Activated CD8-positive, alpha-beta memory T cell treated with anti-CD3 and anti-CD28 coated beads for 36 hours (primary cell): ENCODE measurements around the gene RPS16. TPM values are rescaled to one million over a fixed set of nuclear protein-coding genes. Genes with fewer than 3 reads are reported as not detected.

Source experiments
- CTCF ChIA-PET: fragments of 350-600 bp; sonication (Branson Sonifier 250); formaldehyde crosslinking; loops from one replicate; lab custom pipeline; 2021; ENCODE audit warnings: antibody characterized with exemption; lab: Charles Lee
- POLR2A ChIA-PET: fragments of 350-600 bp; sonication (Branson Sonifier 250); formaldehyde crosslinking; loops from one replicate; lab custom pipeline; 2021; ENCODE audit warnings: antibody characterized with exemption; lab: Charles Lee
- total RNA-seq, 2 experiments: library from RNA; stranded (reverse); gene quantifications; one replicate each; pipeline ENCODE4 v1.2.3, GENCODE V29; 2021

The RPS16 gene
- total RNA-seq, 2 experiments from 2014 or later: 2,748 to 2,778 TPM

GRCh38 chr19:39430675-39431593 is 4.8 kb downstream of the RPS16 start:
- POLR2A ChIA-PET: interaction anchor here (0.5 to 5.9 kb wide), 9 partner anchors 12 to 1921 kb away, joined by 3 to 110 read pairs (median 4); partner anchors contain the start of genes MED29, PAF1, PLEKHG2 and SUPT5H
- CTCF ChIA-PET: interaction anchor here (0.9 to 1.7 kb wide), 4 partner anchors 19 to 242 kb away, joined by 3 to 6 read pairs (median 3); partner anchors contain the start of gene PLEKHG2

DNA sequence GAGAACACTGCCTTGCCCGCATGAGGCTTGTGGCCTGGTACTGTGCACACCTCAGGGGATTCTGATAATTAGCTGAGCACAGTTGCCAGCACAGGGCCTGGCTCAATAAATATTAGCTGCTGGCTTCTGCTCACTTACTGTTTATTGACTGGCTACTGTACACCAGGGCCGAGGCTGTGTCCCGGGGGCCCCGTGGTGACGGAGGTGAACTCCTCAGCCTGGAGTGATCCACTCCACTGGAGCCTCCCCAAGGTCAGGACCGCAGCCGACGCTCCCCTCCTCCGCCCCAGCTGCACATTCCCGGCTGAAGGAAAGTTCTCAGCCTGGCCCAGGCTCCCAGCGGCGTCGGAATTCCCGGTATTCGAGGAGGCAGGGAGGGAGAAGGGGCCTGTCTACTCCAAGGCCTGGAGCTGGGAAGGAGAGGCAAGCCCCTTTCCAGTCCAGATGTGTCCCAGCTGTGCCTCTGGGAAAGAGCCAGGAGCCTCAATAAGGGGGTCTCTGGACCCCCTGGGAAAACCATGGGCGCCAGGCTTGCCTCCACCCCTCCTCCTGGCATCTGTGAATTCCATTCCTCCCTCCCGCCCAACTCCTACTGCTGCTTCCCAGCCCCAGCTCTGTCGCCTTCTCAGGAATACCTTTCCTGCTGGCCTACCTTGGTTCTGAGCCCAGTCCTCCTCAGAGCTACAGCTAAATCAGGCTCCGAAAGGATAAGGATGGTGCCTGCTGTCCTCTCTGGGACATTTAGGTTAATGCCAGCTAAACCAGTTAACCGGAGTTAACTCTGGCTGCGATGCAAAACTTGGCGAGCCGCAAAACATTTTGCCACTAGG is 7.3 kb downstream of the RPS16 start:
- CTCF ChIA-PET: interaction anchor here (0.8 to 1.3 kb wide), 2 partner anchors 12 to 16 kb away, joined by 4 read pairs; partner anchors contain the start of gene PLEKHG2
- POLR2A ChIA-PET: no interaction called here

GRCh38 chr19:39427707-39428106 is 8.0 kb downstream of the RPS16 start:
- CTCF ChIA-PET: interaction anchor here (0.6 to 1.4 kb wide), 2 partner anchors 15 to 162 kb away, joined by 3 read pairs; partner anchors contain the start of gene PLEKHG2
- POLR2A ChIA-PET: no interaction called here

DNA sequence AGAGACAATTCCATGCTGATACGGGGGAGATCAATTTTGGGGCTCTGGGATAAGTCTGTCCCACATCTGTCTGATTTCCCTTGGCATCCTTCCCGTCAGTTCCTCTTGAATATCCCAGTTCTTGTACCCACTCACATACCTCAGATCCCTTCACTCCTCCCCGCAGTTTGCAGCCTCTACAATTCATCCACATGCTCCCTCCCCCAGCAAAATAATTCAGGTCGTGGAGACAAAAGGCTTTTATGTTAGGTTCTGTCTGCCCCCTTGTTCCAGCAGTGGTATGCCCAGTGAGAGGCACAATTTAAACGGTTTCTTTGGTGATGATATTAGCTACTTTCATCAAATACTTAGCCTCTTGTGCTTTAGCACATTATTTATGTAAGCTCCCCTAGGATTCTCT is 9.6 kb downstream of the RPS16 start:
- ChIA-PET POLR2A (no interaction called here), CTCF (interaction anchor here (1.4 kb wide), 1 partner anchor 14 kb away, joined by 3 read pairs; the partner anchor contains the start of gene PLEKHG2)

- POLR2A ChIA-PET: no interaction called here
- CTCF ChIA-PET: no interaction called here
Observed at GRCh38 chr19:39425744-39426143, 10.0 kb downstream of the RPS16 start.

DNA sequence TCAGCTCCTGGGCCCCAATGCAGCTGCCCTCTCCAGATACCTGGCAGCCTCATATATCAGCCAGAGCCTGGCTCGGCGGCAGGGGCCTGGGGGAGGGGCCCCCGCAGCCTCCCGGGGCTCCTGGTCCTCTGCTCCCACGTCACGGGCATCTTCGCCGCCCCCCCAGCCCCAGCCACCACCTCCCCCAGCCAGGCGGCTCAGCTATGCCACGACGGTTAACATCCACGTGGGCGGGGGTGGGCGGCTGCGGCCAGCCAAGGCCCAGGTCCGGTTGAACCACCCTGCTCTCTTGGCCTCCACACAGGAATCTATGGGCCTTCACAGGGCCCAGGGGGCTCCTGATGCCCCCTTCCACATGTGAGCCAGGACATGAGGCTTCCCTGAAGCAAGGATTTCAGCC is 10.8 kb downstream of the RPS16 start:
- ChIA-PET POLR2A (interaction anchor here (0.6 kb wide), 1 partner anchor 93 kb away, joined by 5 read pairs; no protein-coding TSS in a partner anchor), CTCF (no interaction called here)

- ChIA-PET POLR2A (interaction anchor here (1.0 kb wide), 1 partner anchor 13 kb away, joined by 3 read pairs; the partner anchor contains the start of gene RPS16), CTCF (interaction anchor here (0.6 to 1.5 kb wide), 3 partner anchors 9 to 128 kb away, joined by 3 to 4 read pairs (median 3); no protein-coding TSS in a partner anchor)
Observed at GRCh38 chr19:39423258-39424086, 12.3 kb downstream of the RPS16 start.

DNA sequence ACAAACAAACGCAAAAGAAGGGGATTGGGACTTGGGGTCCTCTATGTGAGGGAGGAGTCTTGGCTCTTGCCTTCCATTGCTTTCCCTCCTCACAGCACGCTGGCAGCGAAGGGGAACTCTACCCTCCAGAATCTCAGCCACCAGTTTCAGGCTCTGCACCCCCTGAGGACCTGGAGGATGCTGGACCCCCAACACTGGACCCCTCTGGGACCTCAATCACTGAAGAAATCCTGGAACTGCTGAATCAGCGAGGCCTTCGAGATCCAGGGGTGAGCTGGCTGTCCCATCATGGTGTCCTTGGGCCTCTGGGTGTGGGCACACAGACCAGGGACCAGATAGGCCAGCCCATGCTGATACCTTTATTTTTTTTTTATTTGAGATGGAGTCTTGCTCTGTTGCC is 13.7 kb downstream of the RPS16 start:
- CTCF ChIA-PET: interaction anchor here (0.9 to 1.6 kb wide), 3 partner anchors 14 to 52 kb away, joined by 3 to 5 read pairs (median 3); partner anchors contain the start of gene RPS16

GRCh38 chr19:39420769-39421168 is 15.0 kb downstream of the RPS16 start:
- ChIA-PET POLR2A (no interaction called here), CTCF (interaction anchor here (1.6 kb wide), 1 partner anchor 23 kb away, joined by 5 read pairs; no protein-coding TSS in a partner anchor)

More for the DNA sequence above, 13.7 kb downstream of the RPS16 start:
- POLR2A ChIA-PET: interaction anchor here (0.7 to 0.8 kb wide), 2 partner anchors 15 to 1158 kb away, joined by 3 to 4 read pairs; partner anchors contain the start of gene ZFP36

DNA sequence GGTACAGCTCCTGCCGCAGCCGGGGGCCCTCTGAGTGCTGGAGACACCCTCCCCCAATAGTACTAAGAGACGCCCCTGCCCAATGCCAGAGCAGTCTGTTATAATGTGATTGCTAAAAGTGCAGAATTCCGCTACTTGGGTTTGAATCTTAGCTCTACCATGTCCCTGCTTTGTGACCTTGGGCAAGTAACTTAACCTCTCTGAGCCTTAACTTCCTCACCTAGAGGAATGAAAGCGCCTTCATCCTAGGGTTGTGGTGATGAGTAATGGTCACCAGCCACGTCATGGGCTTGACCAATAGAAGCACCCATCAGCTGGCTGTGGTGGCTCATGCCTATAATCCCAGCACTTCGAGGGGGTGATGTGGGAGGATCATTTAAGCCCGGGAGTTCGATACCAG is 16.7 kb downstream of the RPS16 start:
- CTCF ChIA-PET: interaction anchor here (0.7 kb wide), 1 partner anchor 216 kb away, joined by 3 read pairs; no protein-coding TSS in a partner anchor
- POLR2A ChIA-PET: interaction anchor here (0.6 to 0.9 kb wide), 2 partner anchors 11 to 13 kb away, joined by 3 to 4 read pairs; no protein-coding TSS in a partner anchor

DNA sequence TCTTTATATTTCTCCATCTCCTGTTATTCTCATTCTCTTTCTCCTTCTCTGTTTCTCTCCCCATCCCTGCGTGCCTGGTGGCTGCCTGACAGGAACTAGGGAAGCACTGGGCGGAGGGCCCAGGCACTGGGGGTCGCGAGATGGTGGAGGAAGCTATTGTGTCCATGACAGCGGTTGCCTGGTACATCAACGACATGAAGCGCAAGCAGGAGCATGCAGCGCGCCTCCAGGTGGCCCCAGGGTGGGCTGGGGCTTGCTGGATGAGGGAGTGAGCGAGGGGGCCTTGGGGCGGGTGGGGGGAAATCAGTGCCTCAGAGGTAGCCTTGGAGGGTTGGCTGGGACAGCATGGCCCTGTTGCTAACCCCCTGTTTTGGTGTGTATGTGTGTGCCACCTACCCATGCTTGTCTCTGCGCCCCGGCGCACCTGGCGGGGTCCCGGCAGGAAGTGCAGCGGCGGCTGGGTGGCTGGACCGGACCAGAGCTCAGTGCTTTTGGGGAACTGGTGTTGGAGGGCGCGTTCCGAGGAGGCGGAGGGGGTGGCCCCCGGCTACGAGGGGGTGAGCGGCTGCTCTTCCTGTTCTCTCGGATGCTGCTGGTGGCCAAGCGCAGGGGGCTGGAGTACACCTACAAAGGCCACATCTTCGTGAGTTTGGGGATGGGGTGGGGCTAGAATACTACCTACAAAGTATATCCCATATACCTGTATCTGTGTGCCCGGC is 18.1 kb downstream of the RPS16 start:
- POLR2A ChIA-PET: no interaction called here
- CTCF ChIA-PET: interaction anchor here (1.3 kb wide), 1 partner anchor 115 kb away, joined by 4 read pairs; the partner anchor contains the start of gene EID2B

GRCh38 chr19:39416152-39417120 is 19.3 kb downstream of the RPS16 start:
- ChIA-PET POLR2A (interaction anchor here (0.6 to 0.9 kb wide), 2 partner anchors 14 to 19 kb away, joined by 3 read pairs; partner anchors contain the start of gene RPS16), CTCF (interaction anchor here (0.6 to 1.3 kb wide), 4 partner anchors 13 to 116 kb away, joined by 3 to 4 read pairs (median 4); partner anchors contain the start of gene EID2B)

DNA sequence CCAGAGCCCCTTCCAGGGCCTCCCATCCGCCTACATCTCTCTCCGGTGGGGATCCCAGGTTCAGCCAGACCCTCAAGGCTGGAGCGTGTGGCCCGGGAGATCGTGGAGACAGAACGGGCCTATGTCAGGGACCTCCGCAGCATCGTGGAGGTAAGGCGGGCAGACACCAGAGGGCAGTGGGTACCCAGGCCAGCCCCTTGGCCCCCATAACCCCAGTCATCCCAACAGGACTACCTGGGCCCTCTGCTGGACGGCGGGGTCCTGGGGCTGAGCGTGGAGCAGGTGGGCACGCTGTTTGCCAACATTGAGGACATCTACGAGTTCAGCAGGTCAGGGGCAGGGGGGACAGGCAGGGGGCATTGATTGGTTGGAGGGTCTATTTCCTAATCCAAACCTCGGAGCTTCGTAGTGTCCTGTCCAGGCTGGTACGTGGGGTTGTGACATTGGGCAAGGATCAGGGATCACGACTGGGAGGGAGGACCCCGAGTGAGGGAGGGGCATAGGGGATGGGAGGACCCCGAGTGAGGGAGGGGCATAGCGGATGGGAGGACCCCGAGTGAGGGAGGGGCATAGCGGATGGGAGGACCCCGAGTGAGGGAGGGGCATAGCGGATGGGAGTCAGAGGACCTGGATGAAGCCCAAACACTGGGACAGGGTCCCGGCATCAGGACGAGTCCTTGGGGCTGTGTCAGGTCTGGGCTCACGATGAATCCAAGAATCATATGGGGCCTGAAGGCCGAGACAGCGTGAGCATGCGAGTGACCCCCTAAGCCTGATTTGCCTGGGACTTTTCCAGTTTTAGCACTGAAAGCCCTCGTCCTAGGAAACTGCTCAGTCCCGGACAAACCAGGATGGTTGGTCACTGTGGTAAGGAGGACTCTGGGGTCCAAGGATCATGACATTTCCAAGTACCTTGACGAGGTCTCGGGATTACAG is 20.4 kb downstream of the RPS16 start:
- POLR2A ChIA-PET: no interaction called here
- CTCF ChIA-PET: interaction anchor here (1.0 to 1.4 kb wide), 4 partner anchors 8 to 23 kb away, joined by 3 to 8 read pairs (median 4); no protein-coding TSS in a partner anchor

GRCh38 chr19:39413911-39414608 is 21.7 kb downstream of the RPS16 start:
- ChIA-PET POLR2A (interaction anchor here (1.2 kb wide), 1 partner anchor 22 kb away, joined by 6 read pairs; the partner anchor contains the start of gene RPS16), CTCF (interaction anchor here (0.6 to 1.4 kb wide), 5 partner anchors 9 to 40 kb away, joined by 4 to 8 read pairs (median 4); no protein-coding TSS in a partner anchor)
